GM12874 (cell line): ENCODE results near the gene FAM81B.

Experiments
- CTCF ChIP-seq: IDR thresholded peaks from 2 replicates; pipeline ENCODE4 v1.5.1; 2011; ENCODE audit warnings: low read depth, mild to moderate bottlenecking, control low read depth, low read length, moderate library complexity; ENCODE audit not compliant: insufficient read depth

The FAM81B gene

DNA sequence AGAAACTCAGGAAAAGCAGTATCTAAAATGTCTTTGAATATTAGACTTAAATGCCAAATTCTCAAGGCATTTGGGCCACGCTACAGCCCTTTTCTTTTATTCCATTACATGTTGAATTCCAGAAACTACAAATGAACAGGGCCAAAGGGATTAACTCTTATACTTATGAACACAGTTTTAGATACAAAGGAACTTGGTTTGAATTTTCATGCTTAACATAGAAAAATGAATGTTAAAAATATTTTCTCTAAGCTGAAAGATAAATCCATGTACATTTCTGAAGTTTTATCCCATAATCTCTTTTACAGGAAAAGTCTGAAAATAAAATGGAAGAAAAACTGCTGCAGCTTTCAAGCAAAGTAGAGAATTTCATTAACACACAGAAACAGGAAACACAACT, 56.8 kb downstream of the FAM81B start:
- TF ChIP-seq CTCF: no peak

GRCh38 chr5:95448789-95449188, 57.6 kb downstream of the FAM81B start:
- TF ChIP-seq CTCF: no peak

DNA sequence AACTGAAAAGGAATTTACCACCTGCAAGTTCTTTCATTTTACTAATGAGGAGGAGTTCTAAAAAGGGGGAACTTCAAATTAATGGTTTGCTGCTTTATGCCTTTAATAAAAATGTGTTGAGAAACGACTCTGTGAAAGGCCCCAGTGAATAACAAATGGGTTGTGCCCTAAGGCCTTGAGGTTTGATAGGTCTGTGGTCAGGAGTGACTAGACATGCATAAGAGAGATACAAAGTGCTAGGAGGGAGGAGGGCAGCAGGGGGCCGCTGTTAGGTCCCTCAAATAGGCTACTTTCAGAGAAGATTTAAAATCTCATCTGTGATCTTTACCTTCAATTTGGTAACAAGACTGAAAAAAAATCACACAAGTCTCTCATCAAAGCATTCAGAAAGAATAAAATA, 58.3 kb downstream of the FAM81B start:
- TF ChIP-seq CTCF: no peak

GRCh38 chr5:95454536-95454935, 63.4 kb downstream of the FAM81B start:
- no peak for TF ChIP-seq CTCF

GRCh38 chr5:95460665-95461064, 69.5 kb downstream of the FAM81B start:
- no peak for TF ChIP-seq CTCF

- no peak for TF ChIP-seq CTCF
Observed at GRCh38 chr5:95471487-95471886, 80.3 kb downstream of the FAM81B start.

DNA sequence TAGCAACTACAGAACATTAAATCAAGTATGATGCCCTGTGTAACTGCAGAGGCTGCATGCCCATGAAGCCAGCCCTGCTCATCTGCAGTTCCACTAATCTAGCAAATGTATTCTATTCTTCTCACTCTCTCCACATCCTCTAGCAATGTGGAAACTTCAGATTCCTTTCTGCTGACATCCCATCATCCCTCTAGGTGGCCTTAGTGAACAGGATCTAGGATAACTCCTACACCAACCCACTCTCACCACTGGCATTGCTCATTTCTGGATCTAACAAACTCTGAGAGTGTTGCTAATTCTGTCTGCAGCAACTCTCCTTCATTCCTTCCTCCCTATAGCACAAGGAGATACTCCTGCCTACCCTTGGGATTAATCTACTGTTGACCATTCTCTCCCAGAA, 80.8 kb downstream of the FAM81B start:
- no peak for TF ChIP-seq CTCF

DNA sequence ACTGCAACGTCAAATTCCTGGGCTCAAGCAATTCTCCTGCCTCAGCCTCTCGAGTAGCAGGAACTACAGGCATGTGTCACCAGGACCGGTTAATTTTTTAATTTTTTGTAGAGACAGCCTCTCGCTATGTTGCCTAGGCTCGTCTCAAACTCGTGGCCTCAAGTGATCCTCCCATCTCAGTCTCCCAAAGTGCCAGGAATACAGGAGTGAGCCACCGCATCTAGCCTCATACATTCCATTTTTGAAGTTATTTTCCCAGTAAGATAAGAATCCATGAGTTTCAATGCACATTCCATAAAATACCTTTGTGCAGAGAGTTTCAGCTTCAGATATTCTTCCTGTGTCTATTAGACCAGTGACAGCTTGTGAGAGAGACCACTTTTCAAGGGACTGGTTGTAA, 93.3 kb downstream of the FAM81B start:
- no peak for TF ChIP-seq CTCF
